SU-DHL-6 (cell line): ENCODE data around the gene DNAAF3.

Experiments used
- CTCF ChIP-seq: fragments of 200-600 bp; sonication (generic); IDR thresholded peaks from one replicate; pipeline ENCODE4 v1.5.1; 2017; ENCODE audit warnings: antibody characterized with exemption, mild to moderate bottlenecking, low read length, moderate library complexity; ENCODE audit not compliant: insufficient read depth, poor library complexity, severe bottlenecking
- EZH2phosphoT487 ChIP-seq: fragments of 200-600 bp; sonication (generic), shearing (Covaris generic); conservative IDR thresholded peaks from 2 replicates; pipeline ENCODE4 v1.6.1; 2018; ENCODE audit warnings: mild to moderate bottlenecking, antibody characterized with exemption, low read length, moderate library complexity, mixed read lengths

- TF ChIP-seq CTCF (no peak), EZH2phosphoT487 (no peak)
Observed at GRCh38 chr19:55113570-55114039, 52.8 kb downstream of the DNAAF3 start.
